AG04449 (cell line): ENCODE data around the gene BCL11A.
A peak's percentile ranks its signal among the peaks of the same experiment; 100 is the strongest.

ENCODE experiments used
- CTCF ChIA-PET: fragments of 350-600 bp; formaldehyde crosslinking; extraction: SDS; loops from one replicate; lab custom pipeline; 2021; ENCODE audit warnings: antibody characterized with exemption; lab: Yijun Ruan, JAX
- POLR2A ChIA-PET: fragments of 400-600, 350-600 bp; formaldehyde crosslinking; extraction: SDS; loops from one replicate; lab custom pipeline; 2020; ENCODE audit warnings: antibody characterized with exemption, inconsistent platforms; lab: Yijun Ruan, JAX
- DNase-seq: peaks from one replicate; pipeline ENCODE4 v3.0.0-alpha.2; 2010; ENCODE audit warnings: low read depth, low spot score
- H3K4me3 ChIP-seq: 2 replicates; pipeline ENCODE4 v1.5.1; 2011; ENCODE audit warnings: low read depth, mild to moderate bottlenecking, control low read depth, low read length
- TF ChIP-seq, protein P1 (sequence below): IDR thresholded peaks from one replicate; pipeline ENCODE4 v1.5.1; 2011; ENCODE audit warnings: mild to moderate bottlenecking, moderate library complexity, low read length, control low read depth, inconsistent platforms; ENCODE audit not compliant: insufficient read depth; ENCODE audit errors: missing control alignments

The BCL11A gene

DNA sequence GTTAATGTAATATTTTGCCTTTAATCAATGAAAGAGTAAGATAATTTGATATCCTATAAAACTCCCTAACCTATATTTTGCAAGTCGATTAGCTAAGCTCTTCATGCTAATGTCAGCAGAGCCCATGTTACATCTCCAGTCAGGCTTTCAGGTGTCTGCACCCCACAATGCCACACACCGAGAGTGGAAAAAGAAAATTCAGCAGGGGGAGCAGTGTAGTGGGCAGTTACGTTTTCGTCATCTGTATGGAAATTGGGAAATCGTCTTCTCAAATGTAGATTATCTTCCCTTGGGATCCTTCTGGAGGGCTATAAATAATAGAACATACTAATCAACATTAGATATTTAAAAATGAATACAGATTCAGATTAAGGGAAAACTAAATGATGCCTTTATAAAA, 66.3 kb downstream of the BCL11A start:
- no peak for DNase-seq
- TF ChIP-seq, protein P1, sequence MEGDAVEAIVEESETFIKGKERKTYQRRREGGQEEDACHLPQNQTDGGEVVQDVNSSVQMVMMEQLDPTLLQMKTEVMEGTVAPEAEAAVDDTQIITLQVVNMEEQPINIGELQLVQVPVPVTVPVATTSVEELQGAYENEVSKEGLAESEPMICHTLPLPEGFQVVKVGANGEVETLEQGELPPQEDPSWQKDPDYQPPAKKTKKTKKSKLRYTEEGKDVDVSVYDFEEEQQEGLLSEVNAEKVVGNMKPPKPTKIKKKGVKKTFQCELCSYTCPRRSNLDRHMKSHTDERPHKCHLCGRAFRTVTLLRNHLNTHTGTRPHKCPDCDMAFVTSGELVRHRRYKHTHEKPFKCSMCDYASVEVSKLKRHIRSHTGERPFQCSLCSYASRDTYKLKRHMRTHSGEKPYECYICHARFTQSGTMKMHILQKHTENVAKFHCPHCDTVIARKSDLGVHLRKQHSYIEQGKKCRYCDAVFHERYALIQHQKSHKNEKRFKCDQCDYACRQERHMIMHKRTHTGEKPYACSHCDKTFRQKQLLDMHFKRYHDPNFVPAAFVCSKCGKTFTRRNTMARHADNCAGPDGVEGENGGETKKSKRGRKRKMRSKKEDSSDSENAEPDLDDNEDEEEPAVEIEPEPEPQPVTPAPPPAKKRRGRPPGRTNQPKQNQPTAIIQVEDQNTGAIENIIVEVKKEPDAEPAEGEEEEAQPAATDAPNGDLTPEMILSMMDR, result no peak
- no peak overlapping the region for H3K4me3 ChIP-seq
- CTCF ChIA-PET, result interaction anchor here (0.8 kb wide), 1 partner anchor 69 kb away, joined by 3 read pairs; no protein-coding TSS in a partner anchor
- POLR2A ChIA-PET, result no interaction called here

DNA sequence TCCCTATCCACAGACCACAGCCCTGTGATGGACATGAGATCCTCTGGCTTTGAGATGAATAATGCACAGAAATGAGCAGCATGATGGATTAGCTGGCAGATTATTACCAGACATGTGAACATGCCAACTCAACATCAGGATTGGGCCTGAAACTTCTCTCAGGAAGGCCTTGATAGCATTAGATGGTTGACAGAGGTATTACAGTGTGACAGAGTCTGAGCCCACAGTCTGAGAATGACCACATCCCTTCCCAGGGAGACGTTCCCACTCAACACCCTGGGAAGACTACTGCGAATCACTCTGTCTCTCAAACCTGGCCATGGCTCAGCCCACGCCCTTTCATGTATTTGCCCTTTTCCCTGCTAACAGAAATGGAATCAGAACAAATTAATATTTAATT, 66.9 kb downstream of the BCL11A start:
- ChIA-PET CTCF (interaction anchor here (1.2 kb wide), 1 partner anchor 29 kb away, joined by 3 read pairs; no protein-coding TSS in a partner anchor), POLR2A (no interaction called here)
- no peak overlapping the region for H3K4me3 ChIP-seq
- DNase-seq, result no peak
- TF ChIP-seq, protein P1, result no peak

DNA sequence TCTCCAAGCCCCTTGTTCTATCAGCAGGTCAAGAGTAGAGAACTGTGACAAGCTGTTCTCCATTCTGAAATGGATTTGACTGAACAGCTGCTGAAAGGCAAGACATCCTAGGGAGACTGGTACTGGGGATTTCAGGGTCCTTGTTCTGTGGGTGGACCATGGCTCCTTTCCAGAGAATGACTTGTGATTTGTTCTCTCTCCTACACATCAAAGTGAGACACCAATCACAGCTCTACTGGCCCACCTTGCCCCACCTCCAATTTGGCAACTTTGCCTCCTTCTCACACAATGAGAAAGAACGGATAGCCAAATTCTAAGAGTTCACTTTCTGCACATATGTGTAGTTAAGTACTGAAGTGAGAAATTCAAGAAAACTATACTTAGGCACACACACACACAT, 67.4 kb downstream of the BCL11A start:
- no peak for DNase-seq
- CTCF ChIA-PET, result interaction anchor here (0.6 to 1.2 kb wide), 2 partner anchors 28 to 30 kb away, joined by 3 read pairs; no protein-coding TSS in a partner anchor
- TF ChIP-seq, protein P1, result no peak
- no peak overlapping the region for H3K4me3 ChIP-seq
- POLR2A ChIA-PET, result no interaction called here

DNA sequence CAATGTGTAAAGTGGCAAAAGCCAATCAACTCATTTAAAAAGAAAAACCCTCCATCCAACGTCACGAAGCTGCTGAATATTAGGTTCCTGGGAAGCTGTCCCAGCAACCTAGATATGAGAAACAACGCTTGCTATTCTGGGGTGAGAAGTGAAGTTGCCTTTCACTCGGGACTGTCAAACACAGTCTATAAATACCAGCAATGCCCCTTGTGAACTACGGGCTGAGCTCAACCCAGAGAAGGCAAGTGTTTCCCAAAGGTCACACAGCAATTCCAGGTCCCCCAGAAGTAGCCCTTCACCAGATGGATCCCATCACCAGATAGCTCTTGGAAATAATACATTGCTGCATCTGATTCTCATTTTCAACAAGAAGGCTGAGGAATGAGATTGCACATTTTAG, 67.9 kb downstream of the BCL11A start:
- TF ChIP-seq, protein P1, result no peak
- ChIA-PET POLR2A (no interaction called here), CTCF (interaction anchor here (0.6 to 1.2 kb wide), 2 partner anchors 28 to 30 kb away, joined by 3 read pairs; no protein-coding TSS in a partner anchor)
- H3K4me3 ChIP-seq, result no peak overlapping the region
- no peak for DNase-seq

DNA sequence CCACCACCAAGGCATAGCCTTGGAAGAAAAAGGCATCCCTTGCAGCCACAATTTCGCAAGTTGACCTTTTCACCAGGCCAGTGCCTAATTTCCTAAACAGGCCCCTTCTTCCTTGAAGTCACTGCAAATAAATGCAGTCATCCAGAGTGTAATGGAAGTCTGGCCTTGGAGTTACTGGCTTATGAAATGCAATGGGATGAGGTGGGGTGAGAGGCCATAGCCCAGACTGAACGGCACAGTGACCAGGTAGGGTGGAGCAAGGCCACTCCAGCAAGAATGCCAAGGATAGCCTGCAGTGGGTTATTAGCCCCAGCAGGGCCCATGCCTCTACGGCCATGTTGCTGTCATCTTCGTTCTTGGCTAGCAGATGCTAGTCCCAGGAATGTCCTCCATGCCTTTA, 68.4 kb downstream of the BCL11A start:
- ChIA-PET POLR2A (no interaction called here), CTCF (interaction anchor here (1.2 kb wide), 1 partner anchor 31 kb away, joined by 3 read pairs; no protein-coding TSS in a partner anchor)
- no peak for DNase-seq
- H3K4me3 ChIP-seq, result no peak overlapping the region
- TF ChIP-seq, protein P1, result no peak

DNA sequence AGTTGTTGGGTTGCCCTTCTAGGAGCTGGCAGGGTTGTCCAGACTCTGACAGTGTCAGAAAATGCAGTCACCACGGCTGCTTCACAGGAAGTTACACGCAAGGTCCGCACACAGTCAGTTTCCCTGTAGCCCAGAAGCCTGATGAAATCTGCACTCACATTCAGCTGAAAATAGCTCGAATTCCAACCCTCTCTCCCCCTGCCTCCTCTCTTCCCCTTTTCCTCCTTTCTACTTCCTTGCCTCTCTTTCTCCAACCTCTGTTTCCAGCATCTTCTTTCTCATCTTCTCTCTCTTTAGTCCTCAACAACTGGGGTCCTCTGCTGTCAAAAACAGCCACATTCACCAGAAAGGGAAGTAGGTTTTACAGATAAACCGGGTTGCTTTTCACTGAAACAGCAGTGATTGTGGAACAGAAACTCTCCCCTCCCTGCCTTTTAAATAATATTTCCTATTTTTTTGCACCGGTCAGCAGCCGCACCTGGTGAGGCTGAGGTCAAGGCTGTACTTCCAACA, 69.3 kb downstream of the BCL11A start:
- TF ChIP-seq, protein P1, result no peak
- DNase-seq, result peak; percentile 64
- POLR2A ChIA-PET, result interaction anchor here (0.6 to 2.5 kb wide), 5 partner anchors 12 to 425 kb away, joined by 3 to 15 read pairs (median 4); no protein-coding TSS in a partner anchor
- peak overlapping the region; percentile 41 for H3K4me3 ChIP-seq
- CTCF ChIA-PET, result interaction anchor here (0.8 to 1.3 kb wide), 5 partner anchors 11 to 66 kb away, joined by 3 to 4 read pairs (median 3); no protein-coding TSS in a partner anchor
